ENCODE data around the gene PTPN23. TPM values are rescaled to one million over a fixed set of nuclear protein-coding genes. Genes with fewer than 3 reads are reported as not detected.
"Not testable (repeated sequence)": the region's sequence is repeated elsewhere in the genome, so short reads cannot be mapped to it uniquely, and the experiment has no call there.

Gene PTPN23
- total RNA-seq, 6 experiments from 2014 or later: 43.1 to 50.0 (median 48.6) TPM

DNA sequence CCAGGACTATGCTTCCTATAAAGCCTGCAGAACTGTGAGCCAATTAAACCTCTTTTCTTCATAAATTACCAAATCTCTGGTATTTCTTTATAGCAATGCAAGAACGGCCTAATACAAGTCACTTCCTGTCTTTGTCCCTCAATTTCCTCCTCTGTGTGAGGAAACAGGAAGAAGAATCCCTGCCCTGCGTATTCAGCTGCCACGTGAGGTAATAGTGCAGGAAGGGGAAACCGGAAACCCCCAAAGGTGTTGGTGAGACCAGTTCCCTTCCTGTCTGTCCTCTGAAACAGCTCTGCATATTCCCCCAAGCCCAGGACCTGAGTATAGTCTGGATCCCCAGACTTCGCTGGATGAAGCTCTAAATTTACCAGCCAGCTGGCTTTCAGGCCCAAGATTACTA is 18.1 kb upstream of the PTPN23 start:
- TF ChIP-seq, protein P1, sequence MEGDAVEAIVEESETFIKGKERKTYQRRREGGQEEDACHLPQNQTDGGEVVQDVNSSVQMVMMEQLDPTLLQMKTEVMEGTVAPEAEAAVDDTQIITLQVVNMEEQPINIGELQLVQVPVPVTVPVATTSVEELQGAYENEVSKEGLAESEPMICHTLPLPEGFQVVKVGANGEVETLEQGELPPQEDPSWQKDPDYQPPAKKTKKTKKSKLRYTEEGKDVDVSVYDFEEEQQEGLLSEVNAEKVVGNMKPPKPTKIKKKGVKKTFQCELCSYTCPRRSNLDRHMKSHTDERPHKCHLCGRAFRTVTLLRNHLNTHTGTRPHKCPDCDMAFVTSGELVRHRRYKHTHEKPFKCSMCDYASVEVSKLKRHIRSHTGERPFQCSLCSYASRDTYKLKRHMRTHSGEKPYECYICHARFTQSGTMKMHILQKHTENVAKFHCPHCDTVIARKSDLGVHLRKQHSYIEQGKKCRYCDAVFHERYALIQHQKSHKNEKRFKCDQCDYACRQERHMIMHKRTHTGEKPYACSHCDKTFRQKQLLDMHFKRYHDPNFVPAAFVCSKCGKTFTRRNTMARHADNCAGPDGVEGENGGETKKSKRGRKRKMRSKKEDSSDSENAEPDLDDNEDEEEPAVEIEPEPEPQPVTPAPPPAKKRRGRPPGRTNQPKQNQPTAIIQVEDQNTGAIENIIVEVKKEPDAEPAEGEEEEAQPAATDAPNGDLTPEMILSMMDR (IDR thresholded peaks at IDR 0.05): no peak
- Mint-ChIP-seq H3K4me1 (ENCODE audit: low read depth) (peaks cover 15% of the 10 kb centered on the region), H3K36me3 (ENCODE audit: low read depth) (peaks cover 19% of the 10 kb centered on the region), H3K9me3 (peaks cover 29% of the 10 kb centered on the region), H3K27ac (no peak overlapping the region), H3K27me3 (ENCODE audit: insufficient read depth) (no peaks in the 10 kb centered on the region; the same call in 1 of the 2 replicates), H3K4me3 (no peak overlapping the region)
- DNase-seq: no peak

DNA sequence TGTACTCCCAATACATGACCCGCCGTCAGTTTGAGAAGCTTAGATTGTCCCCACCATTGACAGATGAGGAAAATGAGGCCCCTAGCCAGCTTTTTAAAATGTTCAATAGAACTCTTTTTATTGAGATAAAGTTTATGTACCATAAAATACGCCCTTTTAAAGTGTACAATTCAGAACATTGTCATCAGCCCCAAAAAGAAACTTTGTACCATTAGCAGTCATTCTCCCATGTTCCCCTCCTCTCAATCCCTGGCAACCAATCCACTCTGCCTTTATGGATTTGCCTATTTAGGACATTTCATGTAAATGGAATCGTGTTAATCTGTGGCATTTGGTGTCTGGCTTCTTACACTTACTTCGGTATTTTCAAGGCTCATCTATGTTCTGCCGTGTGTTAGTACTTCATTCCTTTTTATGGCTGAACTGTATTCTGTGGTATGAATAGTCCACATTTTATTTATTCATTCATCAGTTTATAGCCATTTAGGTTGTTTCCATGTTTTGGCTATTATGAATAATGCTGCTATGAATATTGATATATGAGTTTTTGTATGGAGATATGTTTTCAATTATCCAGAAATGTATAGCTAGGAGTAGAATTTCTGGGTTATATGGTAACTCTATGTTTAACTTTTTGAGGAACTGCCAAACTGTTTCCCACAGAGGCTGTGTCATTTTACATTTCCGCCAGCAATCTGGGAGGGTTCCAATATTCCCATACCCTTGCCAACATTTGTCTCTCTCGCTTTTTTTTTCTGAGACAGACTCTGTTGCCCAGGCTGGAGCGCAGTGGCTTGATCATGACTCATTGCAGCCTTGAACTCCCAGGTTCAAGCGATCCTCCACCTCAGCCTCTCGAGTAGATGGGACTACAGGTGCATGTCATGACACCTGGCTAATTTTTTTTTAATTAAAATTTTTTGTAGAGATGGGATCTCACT is 15.3 kb upstream of the PTPN23 start:
- TF ChIP-seq, protein P1 (IDR thresholded peaks at IDR 0.05): no peak
- Mint-ChIP-seq H3K4me3 (peak overlapping the region; percentile 16; the same call in 1 of the 2 replicates), H3K4me1 (ENCODE audit: low read depth) (peaks cover 20% of the 10 kb centered on the region), H3K36me3 (ENCODE audit: low read depth) (peaks cover under 1% of the 10 kb centered on the region), H3K27ac (no peak overlapping the region; the same call in 1 of the 2 replicates), H3K9me3 (peaks cover 1% of the 10 kb centered on the region), H3K27me3 (ENCODE audit: insufficient read depth) (peaks cover 2% of the 10 kb centered on the region; the same call in 1 of the 2 replicates)
- DNase-seq: peak; percentile 52

DNA sequence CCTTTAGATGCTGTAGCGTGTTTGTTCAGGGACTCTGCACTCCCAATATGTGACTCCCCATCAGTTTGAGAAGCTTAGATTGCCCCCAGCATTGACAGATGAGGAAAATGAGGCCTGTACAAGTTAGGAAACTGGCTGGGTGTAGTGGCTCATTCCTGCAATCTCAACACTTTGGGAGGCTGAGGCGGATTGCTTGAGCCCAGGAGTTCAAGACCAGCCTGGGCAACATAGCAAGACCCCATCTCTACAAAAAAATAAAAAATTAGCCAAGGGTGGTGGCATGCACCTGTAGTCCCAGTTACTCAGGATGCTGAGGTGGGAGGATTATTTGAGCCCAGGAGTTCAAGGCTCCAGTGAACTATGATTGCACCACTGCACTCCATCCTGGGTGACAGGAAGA is 14.0 kb upstream of the PTPN23 start:
- peaks cover 2% of the 10 kb centered on the region; the same call in 1 of the 2 replicates for H3K27me3 Mint-ChIP-seq (ENCODE audit: insufficient read depth)
- no peaks in the 10 kb centered on the region for H3K36me3 Mint-ChIP-seq (ENCODE audit: low read depth)
- no peaks in the 10 kb centered on the region for H3K9me3 Mint-ChIP-seq

DNA sequence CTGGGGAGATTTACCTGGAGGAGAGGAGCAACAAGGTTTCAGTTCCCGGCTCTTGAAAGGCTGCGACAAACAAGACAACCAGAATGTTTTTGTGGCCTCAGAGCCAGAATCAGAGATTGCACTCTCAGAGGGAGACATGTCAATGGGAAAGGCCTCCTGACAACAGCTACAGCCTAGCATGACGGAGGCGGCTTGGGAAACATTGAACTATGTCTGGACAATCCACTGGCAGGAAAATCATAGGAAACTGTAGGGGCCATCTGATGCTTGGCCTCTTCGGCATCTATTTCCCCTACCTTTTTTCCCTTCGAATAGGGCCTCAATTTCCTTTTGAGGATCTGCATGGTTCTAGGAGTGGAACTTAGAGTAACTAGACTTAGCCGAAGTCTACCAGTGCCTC is 13.2 kb upstream of the PTPN23 start:
- TF ChIP-seq, protein P1 (IDR thresholded peaks at IDR 0.05): no peak
- no peak overlapping the region for H3K4me3 Mint-ChIP-seq
- H3K27me3 Mint-ChIP-seq (ENCODE audit: insufficient read depth): peaks cover 2% of the 10 kb centered on the region; the same call in 1 of the 2 replicates
- DNase-seq: no peak
- no peaks in the 10 kb centered on the region for H3K9me3 Mint-ChIP-seq
- H3K4me1 Mint-ChIP-seq (ENCODE audit: low read depth): peaks cover 20% of the 10 kb centered on the region
- H3K27ac Mint-ChIP-seq: no peak overlapping the region
- no peaks in the 10 kb centered on the region for H3K36me3 Mint-ChIP-seq (ENCODE audit: low read depth)

More for the DNA sequence above, 14.0 kb upstream of the PTPN23 start:
- no peak overlapping the region for H3K4me3 Mint-ChIP-seq
- no peak for DNase-seq
- TF ChIP-seq, protein P1 (IDR thresholded peaks at IDR 0.05): no peak
- H3K27ac Mint-ChIP-seq: no peak overlapping the region
- peaks cover 20% of the 10 kb centered on the region for H3K4me1 Mint-ChIP-seq (ENCODE audit: low read depth)

DNA sequence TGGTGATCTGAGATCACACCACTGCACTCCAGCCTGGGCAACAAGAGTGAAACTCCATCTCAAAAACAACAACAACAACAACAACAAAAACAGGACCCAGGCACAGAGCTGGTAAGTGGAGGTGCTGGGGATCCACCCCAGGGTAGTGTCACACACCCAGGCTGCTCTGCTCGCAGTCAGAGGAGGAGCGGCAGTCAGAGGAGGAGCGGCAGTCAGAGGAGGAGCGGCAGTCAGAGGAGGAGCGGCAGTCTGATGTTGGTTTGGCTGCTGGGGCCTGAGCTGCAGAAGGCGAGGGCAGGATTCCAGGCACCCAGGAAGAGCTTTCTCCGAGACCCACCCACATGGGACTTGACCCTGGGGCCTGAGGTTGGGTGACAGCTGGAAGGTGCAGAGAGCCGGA is 10.8 kb upstream of the PTPN23 start:
- not testable (repeated sequence) for DNase-seq; H3K4me3 Mint-ChIP-seq; H3K27ac Mint-ChIP-seq; H3K9me3 Mint-ChIP-seq; H3K36me3 Mint-ChIP-seq (ENCODE audit: low read depth); H3K27me3 Mint-ChIP-seq (ENCODE audit: insufficient read depth)
- peaks cover 19% of the 10 kb centered on the region for H3K4me1 Mint-ChIP-seq (ENCODE audit: low read depth)

Measured in HFFc6 (cell line).